Measurements from ENCODE around the gene RRH. TPM values are rescaled to one million over a fixed set of nuclear protein-coding genes. Genes with fewer than 3 reads are reported as not detected.
"Not testable (repeated sequence)": the region's sequence is repeated elsewhere in the genome, so short reads cannot be mapped to it uniquely, and the experiment has no call there.

Gene RRH, protein sequence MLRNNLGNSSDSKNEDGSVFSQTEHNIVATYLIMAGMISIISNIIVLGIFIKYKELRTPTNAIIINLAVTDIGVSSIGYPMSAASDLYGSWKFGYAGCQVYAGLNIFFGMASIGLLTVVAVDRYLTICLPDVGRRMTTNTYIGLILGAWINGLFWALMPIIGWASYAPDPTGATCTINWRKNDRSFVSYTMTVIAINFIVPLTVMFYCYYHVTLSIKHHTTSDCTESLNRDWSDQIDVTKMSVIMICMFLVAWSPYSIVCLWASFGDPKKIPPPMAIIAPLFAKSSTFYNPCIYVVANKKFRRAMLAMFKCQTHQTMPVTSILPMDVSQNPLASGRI
- total RNA-seq, result not detected
- long read RNA-seq, result 0 reads

GRCh38 chr4:109827672-109828071 is at the start of gene RRH:
RRH (plus strand) TSS chr4:109827972; CDS start chr4:109828028, 56 bp downstream.
- no peak for ATAC-seq
- no peak within 1 kb of the TSS for H3K4me3 ChIP-seq
- DNase-seq, result no peak
- no peaks in the 10 kb centered on the region for H3K9me3 ChIP-seq
- intact Hi-C loops (cut with DNase I), result loop anchor here (10.0 kb wide), 1 partner anchor 403 kb away; no protein-coding TSS in a partner anchor
- no peaks in the 10 kb centered on the region for H3K4me1 ChIP-seq
- H3K27ac ChIP-seq, result no peak within 1 kb of the TSS
- peaks cover 29% of the 10 kb centered on the region for H3K36me3 ChIP-seq
- no peak for TF ChIP-seq CTCF (IDR thresholded peaks at IDR 0.05)
- no peaks in the 10 kb centered on the region for H3K27me3 ChIP-seq (ENCODE audit: low read depth)

- H3K27ac ChIP-seq; H3K36me3 ChIP-seq; ATAC-seq; DNase-seq; H3K9me3 ChIP-seq; intact Hi-C loops (cut with DNase I); H3K4me3 ChIP-seq; H3K4me1 ChIP-seq; H3K27me3 ChIP-seq (ENCODE audit: low read depth): not testable (repeated sequence)
Observed at GRCh38 chr4:109782092-109782491, 45.7 kb upstream of the RRH start.

DNA sequence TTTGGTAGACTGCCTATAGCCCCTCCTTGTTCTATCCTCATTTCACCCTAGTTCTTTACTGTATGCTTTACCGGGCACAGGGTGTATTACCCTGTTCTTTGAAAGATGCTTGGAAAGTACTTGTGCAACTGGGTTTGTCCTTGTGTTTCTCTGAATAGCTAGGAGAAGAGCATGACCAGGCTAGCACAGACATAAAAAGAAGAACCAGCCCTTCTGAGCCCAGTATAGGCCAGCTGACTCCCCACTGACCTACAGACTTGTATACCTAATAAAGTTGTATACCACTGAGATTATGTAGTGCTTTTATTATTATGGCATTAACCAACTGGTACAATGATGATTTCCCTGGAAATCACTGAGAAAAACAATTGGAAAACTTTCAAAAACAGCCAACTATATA is 40.9 kb upstream of the RRH start:
- intact Hi-C loops (cut with DNase I), result no loop called here
- Histone ChIP-seq H3K27me3 (ENCODE audit: low read depth) (no peaks in the 10 kb centered on the region), H3K4me1 (no peaks in the 10 kb centered on the region), H3K4me3 (no peak overlapping the region), H3K9me3 (no peaks in the 10 kb centered on the region), H3K36me3 (no peaks in the 10 kb centered on the region), H3K27ac (no peak overlapping the region)
- no peak for TF ChIP-seq CTCF (IDR thresholded peaks at IDR 0.05)
- ATAC-seq (no peak), DNase-seq (no peak)

DNA sequence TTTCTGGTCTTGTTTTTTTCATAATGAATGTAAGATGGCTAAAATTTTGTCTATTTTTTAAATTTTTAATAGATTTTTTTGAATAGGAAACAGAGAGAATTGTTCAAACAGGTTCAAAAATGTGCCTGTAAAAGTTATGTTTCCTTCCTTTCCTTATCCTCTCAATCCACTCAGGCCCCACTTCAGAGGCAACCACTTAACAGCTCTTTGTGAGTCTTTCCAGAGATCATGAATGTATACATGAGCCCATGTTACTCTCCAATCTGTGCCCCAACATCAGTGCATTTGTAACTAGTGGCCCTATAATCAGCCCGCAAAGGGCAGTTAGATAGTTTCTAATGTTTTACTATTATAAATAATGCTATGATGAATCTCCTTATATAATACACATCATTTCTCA is 40.0 kb upstream of the RRH start:
- Histone ChIP-seq H3K4me1 (no peaks in the 10 kb centered on the region), H3K9me3 (no peaks in the 10 kb centered on the region), H3K4me3 (no peak overlapping the region), H3K36me3 (no peaks in the 10 kb centered on the region), H3K27me3 (ENCODE audit: low read depth) (no peaks in the 10 kb centered on the region), H3K27ac (no peak overlapping the region)
- TF ChIP-seq CTCF (IDR thresholded peaks at IDR 0.05), result no peak
- DNase-seq (no peak), ATAC-seq (no peak)
- intact Hi-C loops (cut with DNase I), result no loop called here

DNA sequence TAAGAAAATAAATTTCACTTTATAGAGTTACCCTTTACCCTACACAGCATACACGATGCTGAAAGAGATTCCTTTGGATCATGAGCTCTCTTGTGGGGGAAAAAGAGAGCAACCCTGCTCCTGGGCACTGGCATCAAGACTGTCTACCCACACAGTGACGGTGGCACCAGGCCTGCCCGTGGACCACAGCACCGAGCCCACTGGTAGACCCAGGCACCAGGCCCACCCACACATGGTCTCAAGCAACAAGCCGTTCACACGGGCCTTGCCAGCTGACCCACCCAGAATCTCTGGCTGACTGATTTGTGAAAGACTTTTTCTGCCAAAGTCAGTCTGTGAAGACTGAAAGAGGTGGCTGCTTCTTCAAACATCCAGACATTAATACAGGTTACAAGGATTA is 32.7 kb upstream of the RRH start:
- DNase-seq (no peak), ATAC-seq (no peak)
- Histone ChIP-seq H3K27ac (no peak overlapping the region), H3K36me3 (no peaks in the 10 kb centered on the region), H3K4me3 (no peak overlapping the region), H3K9me3 (peaks cover 21% of the 10 kb centered on the region), H3K4me1 (no peaks in the 10 kb centered on the region), H3K27me3 (ENCODE audit: low read depth) (no peaks in the 10 kb centered on the region)
- no peak for TF ChIP-seq CTCF (IDR thresholded peaks at IDR 0.05)
- intact Hi-C loops (cut with DNase I), result no loop called here

- H3K36me3 ChIP-seq, result no peaks in the 10 kb centered on the region
- peaks cover 20% of the 10 kb centered on the region for H3K9me3 ChIP-seq
- H3K4me1 ChIP-seq, result peaks cover 6% of the 10 kb centered on the region
- no peaks in the 10 kb centered on the region for H3K27me3 ChIP-seq (ENCODE audit: low read depth)
- no peak overlapping the region for H3K4me3 ChIP-seq
- intact Hi-C loops (cut with DNase I), result no loop called here
- ATAC-seq (no peak), DNase-seq (no peak)
- H3K27ac ChIP-seq, result no peak overlapping the region
- no peak for TF ChIP-seq CTCF (IDR thresholded peaks at IDR 0.05)
Observed at GRCh38 chr4:109798866-109799265, 28.9 kb upstream of the RRH start.

Data from lower lobe of right lung (tissue), 2 donors.